NT2/D1 (cell line): Measurements from ENCODE around the gene HEATR1.

ENCODE experiments used
- SUZ12 ChIP-seq: IDR thresholded peaks from 2 replicates; pipeline ENCODE4 v1.6.1; 2011; ENCODE audit not compliant: insufficient read length, insufficient read depth; ENCODE audit errors: extremely low read depth
- YY1 ChIP-seq: IDR thresholded peaks from 2 replicates; pipeline ENCODE4 v1.6.1; 2011; ENCODE audit not compliant: insufficient read length, insufficient read depth

- TF ChIP-seq YY1 (no peak), SUZ12 (no peak)
Observed at GRCh38 chr1:236622407-236622806, 18.1 kb upstream of the HEATR1 start.
